Neural cell (in vitro differentiated cells): Measurements from ENCODE around the gene IQGAP2. TPM values are rescaled to one million over a fixed set of nuclear protein-coding genes. Genes with fewer than 3 reads are reported as not detected.

ENCODE experiments used
- H2AFZ ChIP-seq: fragments of 200-600, 300-800 bp; sonication (generic), shearing (Covaris generic); 2 replicates; pipeline ENCODE4 v1.6.0; 2014; ENCODE audit warnings: low read depth, mild to moderate bottlenecking, antibody characterized with exemption, low read length, moderate library complexity
- H3F3A ChIP-seq: fragments of 200-600 bp; shearing (Covaris generic); 2 replicates; pipeline ENCODE4 v1.6.1; 2016; ENCODE audit warnings: mild to moderate bottlenecking, moderate library complexity, mixed read lengths, antibody characterized with exemption, low read length; ENCODE audit not compliant: insufficient read depth, poor library complexity, severe bottlenecking
- H3K27ac ChIP-seq: fragments of 200-600, 300-800 bp; sonication (generic), shearing (Covaris generic); 2 replicates; pipeline ENCODE4 v1.5.1; 2014; ENCODE audit warnings: mild to moderate bottlenecking, low read length, moderate library complexity
- H3K27me3 ChIP-seq: fragments of 300-800, 200-600 bp; sonication (generic), shearing (Covaris generic); 2 replicates; pipeline ENCODE4 v1.6.0; 2014; ENCODE audit warnings: mild to moderate bottlenecking, low read depth, low read length, moderate library complexity; ENCODE audit not compliant: insufficient read depth
- H3K36me3 ChIP-seq: fragments of 300-800, 200-600 bp; sonication (generic), shearing (Covaris generic); 2 replicates; pipeline ENCODE4 v1.5.1; 2014; ENCODE audit warnings: mild to moderate bottlenecking, antibody characterized with exemption, low read length, moderate library complexity; ENCODE audit not compliant: insufficient read depth
- H3K4me2 ChIP-seq: fragments of 300-800, 200-600 bp; sonication (generic), shearing (Covaris generic); 2 replicates; pipeline ENCODE4 v1.6.0; 2014; ENCODE audit warnings: mild to moderate bottlenecking, low read length
- H3K4me3 ChIP-seq: fragments of 300-800, 200-600 bp; sonication (generic), shearing (Covaris generic); 2 replicates; pipeline ENCODE4 v1.5.1; 2014; ENCODE audit warnings: mild to moderate bottlenecking, low read length, moderate library complexity
- H3K79me2 ChIP-seq: fragments of 200-600 bp; shearing (Covaris generic); replicated peaks from 2 replicates; pipeline ENCODE4 v1.6.0; 2014; ENCODE audit warnings: mild to moderate bottlenecking, low read length, moderate library complexity; ENCODE audit not compliant: insufficient read depth
- H3K9ac ChIP-seq: fragments of 300-800, 200-600 bp; sonication (generic), shearing (Covaris generic); 2 replicates; pipeline ENCODE4 v1.6.1; 2016; ENCODE audit warnings: mild to moderate bottlenecking, low read length, mixed read lengths
- H3K9me2 ChIP-seq: fragments of 200-600 bp; shearing (Covaris generic); 2 replicates; pipeline ENCODE4 v1.6.1; 2016; ENCODE audit warnings: mild to moderate bottlenecking, low read length, mixed read lengths; ENCODE audit not compliant: insufficient read depth
- H3K9me3 ChIP-seq: fragments of 200-600, 300-800 bp; sonication (generic), shearing (Covaris generic); 2 replicates; pipeline ENCODE4 v1.6.1; 2016; ENCODE audit warnings: mild to moderate bottlenecking, mixed run types, low read length, moderate library complexity, mixed read lengths
- H4K20me1 ChIP-seq: fragments of 200-600 bp; shearing (Covaris generic); 2 replicates; pipeline ENCODE4 v1.6.1; 2016; ENCODE audit warnings: mild to moderate bottlenecking, mixed run types; ENCODE audit not compliant: insufficient read depth
- CTCF ChIP-seq: fragments of 450-650 bp; IDR thresholded peaks from 2 replicates; pipeline ENCODE4 v1.5.1; 2014; ENCODE audit warnings: antibody characterized with exemption, mild to moderate bottlenecking, moderate library complexity; ENCODE audit not compliant: poor library complexity, severe bottlenecking
- EP300 ChIP-seq: fragments of 450-650 bp; conservative IDR thresholded peaks from 2 replicates; pipeline ENCODE4 v1.6.1; 2014; ENCODE audit warnings: antibody characterized with exemption, mild to moderate bottlenecking, moderate library complexity; ENCODE audit not compliant: poor library complexity, severe bottlenecking
- EZH2 ChIP-seq: fragments of 200-600, 300-800 bp; shearing (Covaris generic), sonication (generic); IDR thresholded peaks from 2 replicates; pipeline ENCODE4 v1.6.1; 2014; ENCODE audit warnings: antibody characterized with exemption, low read length, borderline replicate concordance, mild to moderate bottlenecking; ENCODE audit not compliant: insufficient read depth, poor library complexity, severe bottlenecking
- MXI1 ChIP-seq: fragments of 450-650 bp; conservative IDR thresholded peaks from 2 replicates; pipeline ENCODE4 v1.6.1; 2014; ENCODE audit warnings: antibody characterized with exemption, mild to moderate bottlenecking; ENCODE audit not compliant: poor library complexity, severe bottlenecking
- POLR2AphosphoS5 ChIP-seq: IDR thresholded peaks from 2 replicates; pipeline ENCODE4 v1.6.1; 2012
- RAD21 ChIP-seq: fragments of 450-650 bp; conservative IDR thresholded peaks from 2 replicates; pipeline ENCODE4 v1.6.1; 2014; ENCODE audit warnings: antibody characterized with exemption, mild to moderate bottlenecking, moderate library complexity
- SMC3 ChIP-seq: fragments of 450-650 bp; conservative IDR thresholded peaks from 2 replicates; pipeline ENCODE4 v1.6.1; 2014; ENCODE audit warnings: antibody characterized with exemption, mild to moderate bottlenecking, moderate library complexity; ENCODE audit not compliant: poor library complexity
- TAF1 ChIP-seq: IDR thresholded peaks from 2 replicates; pipeline ENCODE4 v1.6.1; 2012; ENCODE audit warnings: low read depth
- polyA plus RNA-seq: library from polyadenylated mRNA; depleted of rRNA; stranded (reverse); fragments of >200 nt; gene quantifications from 2 replicates; pipeline ENCODE4 v1.2.3, GENCODE V29; 2014
- TF ChIP-seq, protein P1 (sequence below): IDR thresholded peaks from 2 replicates; pipeline ENCODE4 v1.6.1; 2012; ENCODE audit warnings: borderline replicate concordance

Gene IQGAP2
- polyA plus RNA-seq, 1 donor from 2014 or later: 5.2 TPM

GRCh38 chr5:76690037-76690679 lies 287.1 kb downstream of the IQGAP2 start:
- no peaks in the 10 kb centered on the region for H3K27me3 ChIP-seq
- H3K4me2 ChIP-seq: no peak overlapping the region
- no peaks in the 10 kb centered on the region for H3K9me3 ChIP-seq

DNA sequence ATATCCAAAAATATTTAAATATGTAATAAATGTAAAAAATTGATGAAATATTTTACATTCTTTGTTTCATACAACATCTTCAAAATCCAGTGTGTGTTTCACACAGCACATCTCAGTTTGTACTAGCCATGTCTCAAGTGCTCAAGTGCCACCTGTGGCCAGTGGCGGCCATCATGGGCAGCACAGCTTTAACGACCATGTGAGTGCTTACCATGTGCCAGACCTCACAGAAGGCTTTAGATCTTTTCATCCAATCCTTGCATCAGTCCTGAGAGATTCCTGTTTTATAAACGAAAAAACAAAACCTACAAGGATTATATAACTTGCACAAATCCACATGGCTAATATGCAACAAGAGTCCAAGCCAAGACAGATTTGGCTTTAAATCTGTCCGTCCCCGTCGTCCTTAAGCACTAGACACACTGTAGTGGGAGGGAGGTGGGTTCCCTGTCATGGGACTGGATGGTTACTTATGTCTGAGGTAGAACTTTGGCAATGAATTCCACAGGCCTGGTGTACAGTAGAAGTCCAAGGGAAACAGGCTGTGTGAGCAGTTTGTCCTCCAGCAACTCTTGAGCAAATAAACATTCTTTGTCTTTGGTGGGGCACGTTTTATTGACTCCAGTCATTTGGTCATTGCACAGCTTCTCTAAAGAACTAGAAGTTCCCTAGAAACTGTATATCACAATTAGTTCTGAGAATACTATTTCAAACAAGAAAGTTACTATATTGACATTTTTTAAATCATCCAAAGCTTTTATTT lies 287.8 kb downstream of the IQGAP2 start:
- Histone ChIP-seq H4K20me1 (no peaks in the 10 kb centered on the region), H2AFZ (no peak overlapping the region), H3K9me2 (no peaks in the 10 kb centered on the region), H3K79me2 (no peaks in the 10 kb centered on the region), H3K9me3 (no peaks in the 10 kb centered on the region), H3F3A (no peaks in the 10 kb centered on the region), H3K27ac (no peak overlapping the region), H3K36me3 (no peaks in the 10 kb centered on the region), H3K9ac (no peak overlapping the region), H3K4me3 (no peak overlapping the region), H3K4me2 (no peak overlapping the region), H3K27me3 (no peaks in the 10 kb centered on the region)
- TF ChIP-seq RAD21 (no peak), SMC3 (no peak), EZH2 (no peak), CTCF (no peak), EP300 (no peak), TAF1 (no peak), POLR2AphosphoS5 (no peak), MXI1 (no peak)
- TF ChIP-seq, protein P1, sequence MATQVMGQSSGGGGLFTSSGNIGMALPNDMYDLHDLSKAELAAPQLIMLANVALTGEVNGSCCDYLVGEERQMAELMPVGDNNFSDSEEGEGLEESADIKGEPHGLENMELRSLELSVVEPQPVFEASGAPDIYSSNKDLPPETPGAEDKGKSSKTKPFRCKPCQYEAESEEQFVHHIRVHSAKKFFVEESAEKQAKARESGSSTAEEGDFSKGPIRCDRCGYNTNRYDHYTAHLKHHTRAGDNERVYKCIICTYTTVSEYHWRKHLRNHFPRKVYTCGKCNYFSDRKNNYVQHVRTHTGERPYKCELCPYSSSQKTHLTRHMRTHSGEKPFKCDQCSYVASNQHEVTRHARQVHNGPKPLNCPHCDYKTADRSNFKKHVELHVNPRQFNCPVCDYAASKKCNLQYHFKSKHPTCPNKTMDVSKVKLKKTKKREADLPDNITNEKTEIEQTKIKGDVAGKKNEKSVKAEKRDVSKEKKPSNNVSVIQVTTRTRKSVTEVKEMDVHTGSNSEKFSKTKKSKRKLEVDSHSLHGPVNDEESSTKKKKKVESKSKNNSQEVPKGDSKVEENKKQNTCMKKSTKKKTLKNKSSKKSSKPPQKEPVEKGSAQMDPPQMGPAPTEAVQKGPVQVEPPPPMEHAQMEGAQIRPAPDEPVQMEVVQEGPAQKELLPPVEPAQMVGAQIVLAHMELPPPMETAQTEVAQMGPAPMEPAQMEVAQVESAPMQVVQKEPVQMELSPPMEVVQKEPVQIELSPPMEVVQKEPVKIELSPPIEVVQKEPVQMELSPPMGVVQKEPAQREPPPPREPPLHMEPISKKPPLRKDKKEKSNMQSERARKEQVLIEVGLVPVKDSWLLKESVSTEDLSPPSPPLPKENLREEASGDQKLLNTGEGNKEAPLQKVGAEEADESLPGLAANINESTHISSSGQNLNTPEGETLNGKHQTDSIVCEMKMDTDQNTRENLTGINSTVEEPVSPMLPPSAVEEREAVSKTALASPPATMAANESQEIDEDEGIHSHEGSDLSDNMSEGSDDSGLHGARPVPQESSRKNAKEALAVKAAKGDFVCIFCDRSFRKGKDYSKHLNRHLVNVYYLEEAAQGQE: no peak

More at GRCh38 chr5:76690037-76690679, 287.1 kb downstream of the IQGAP2 start:
- Histone ChIP-seq H3K27ac (no peak overlapping the region), H4K20me1 (no peaks in the 10 kb centered on the region), H3K79me2 (no peaks in the 10 kb centered on the region), H3K4me3 (no peak overlapping the region), H3F3A (no peaks in the 10 kb centered on the region), H3K9me2 (no peaks in the 10 kb centered on the region), H3K9ac (no peak overlapping the region), H2AFZ (no peak overlapping the region), H3K36me3 (no peaks in the 10 kb centered on the region)
- no peak for TF ChIP-seq RAD21
- TF ChIP-seq MXI1: no peak
- TF ChIP-seq EZH2: no peak
- TF ChIP-seq EP300: no peak
- no peak for TF ChIP-seq TAF1
